ENCODE results near the gene GPR146. TPM values are rescaled to one million over a fixed set of nuclear protein-coding genes. Genes with fewer than 3 reads are reported as not detected.

Gene GPR146
- total and polyA plus RNA-seq, 2 of the 4 experiments (the other 2 are of a cell fraction), result 2.2 to 3.4 TPM

- H3K27ac ChIP-seq (ENCODE audit: insufficient read depth, low read length), result no peak overlapping the region
- no peak overlapping the region for H3K56ac ChIP-seq (ENCODE audit: extremely low read depth, insufficient read depth, low read length)
- intact Hi-C loops (cut with micrococcal nuclease), result no loop called here
- peaks cover 40% of the 10 kb centered on the region for H4K20me1 ChIP-seq (ENCODE audit: insufficient read depth, low read length)
- H4K91ac ChIP-seq (ENCODE audit: insufficient read depth, low read depth, low read length), result no peak overlapping the region
- in situ Hi-C loops (cut with MboI; ENCODE audit: low sequenced_read_pairs), result no loop called here
- H3K9ac ChIP-seq (ENCODE audit: low read depth, low read length), result no peak overlapping the region
- H3K27me3 ChIP-seq (ENCODE audit: control insufficient read depth, insufficient read depth, low read length), result no peaks in the 10 kb centered on the region; the same call in 1 of the 2 replicates
- no peak overlapping the region for H3K14ac ChIP-seq (replicated peaks; ENCODE audit: low read depth, low read length)
- H3K23ac ChIP-seq (ENCODE audit: low read depth, low read length), result no peak overlapping the region
- no peak for ATAC-seq (ENCODE audit: low read depth)
- no peak overlapping the region for H2BK5ac ChIP-seq (ENCODE audit: low read depth, low read length, poor library complexity, severe bottlenecking)
- H2BK15ac ChIP-seq (ENCODE audit: low read depth, low read length), result no peak overlapping the region
- H3K9me3 ChIP-seq (ENCODE audit: control insufficient read depth, insufficient read depth, low read length), result no peaks in the 10 kb centered on the region
- H2AK5ac ChIP-seq (ENCODE audit: low read depth, low read length), result no peak overlapping the region
- dilution Hi-C loops (cut with HindIII; ENCODE audit: low sequenced_read_pairs, unreplicated experiment), result no loop called here
- 0 out of 2 replicates have a peak, but pooled peaks cover 5% of the 10 kb centered on the region for H3K9me1 ChIP-seq (ENCODE audit: insufficient read depth, low read length)
- H4K5ac ChIP-seq (ENCODE audit: low read depth, low read length), result no peak overlapping the region
- H2AFZ ChIP-seq (replicated peaks; ENCODE audit: low read length, poor library complexity), result no peak overlapping the region
- no peak overlapping the region for H3K18ac ChIP-seq (ENCODE audit: low read depth, low read length)
- 100% methylated on average over 3 of the region's 21 CpGs; no CpG with 5 or more reads in 1 of the 2 experiments for WGBS, 2 experiments (ENCODE audit: extremely low coverage in 2 of 2, insufficient read length in 1 of 2)
- ChIA-PET CTCF (interaction anchor here (1.0 to 3.5 kb wide), 5 partner anchors 9 to 72 kb away, joined by 3 to 60 read pairs (median 4); no protein-coding TSS in a partner anchor), POLR2A (ENCODE audit: unreplicated experiment) (no interaction called here)
- TF ChIP-seq POLR2A (IDR thresholded peaks at IDR 0.05; ENCODE audit: low read depth, low read length) (no peak), CHD1 (IDR thresholded peaks at IDR 0.05; ENCODE audit: low read depth, low read length) (no peak), SMC3 (IDR thresholded peaks at IDR 0.05; ENCODE audit: low read depth, low read length) (no peak), MXI1 (IDR thresholded peaks at IDR 0.05; ENCODE audit: borderline replicate concordance, low read depth, low read length) (no peak), RAD21 (IDR thresholded peaks at IDR 0.05; ENCODE audit: low read length) (no peak)
- no peak for DNase-seq
- H3K79me1 ChIP-seq (ENCODE audit: low read depth in 1 of 2, low read length in 2 of 2), result peaks cover 0 to 5% of the 10 kb centered on the region in 2 experiments; a peak in 1 of 4 replicates
- no TSS peak for BruUV-seq (replicated peaks)
- H2BK20ac ChIP-seq (ENCODE audit: low read depth, low read length), result no peak overlapping the region
- no peak overlapping the region for H2BK120ac ChIP-seq (ENCODE audit: low read depth, low read length)
- H2AK9ac ChIP-seq (replicated peaks; ENCODE audit: low read depth, low read length, poor library complexity), result peak overlapping the region; percentile 67
- H3K36me3 ChIP-seq (ENCODE audit: control insufficient read depth, insufficient read depth, low read length), result no peaks in the 10 kb centered on the region
- no peak overlapping the region for H4K8ac ChIP-seq (ENCODE audit: low read depth in 2 of 2, low read length in 2 of 2)
- H3K4me2 ChIP-seq (ENCODE audit: low read depth, low read length), result no peak overlapping the region
- H3K4me3 ChIP-seq (ENCODE audit: insufficient read depth, low read depth, low read length), result no peak overlapping the region
- H3K4me1 ChIP-seq (ENCODE audit: control insufficient read depth, insufficient read depth, low read length), result peaks cover 2% of the 10 kb centered on the region; the same call in 1 of the 2 replicates
- H3K4ac ChIP-seq (ENCODE audit: low read depth, low read length), result no peak overlapping the region
Observed at GRCh38 chr7:1066242-1066588, 21.9 kb downstream of the GPR146 start.
